ENCODE data around the gene KNDC1.

KNDC1 gene

GRCh38 chr10:133129859-133130495, 30.0 kb upstream of the KNDC1 start:
- Histone ChIP-seq H3K9me3 (no peaks in the 10 kb centered on the region), H3K4me3 (ENCODE audit: low read depth, low read length) (no peak overlapping the region), H3K36me3 (no peaks in the 10 kb centered on the region), H3K4me1 (no peaks in the 10 kb centered on the region), H3K27me3 (no peaks in the 10 kb centered on the region)
- DNase-seq = no peak
- TF ChIP-seq CTCF (IDR thresholded peaks at IDR 0.05; ENCODE audit: low read depth, low read length) = no peak

GRCh38 chr10:133130602-133131001, 29.4 kb upstream of the KNDC1 start:
- no peaks in the 10 kb centered on the region for H3K4me1 ChIP-seq
- H3K9me3 ChIP-seq = no peaks in the 10 kb centered on the region
- H3K4me3 ChIP-seq (ENCODE audit: low read depth, low read length) = no peak overlapping the region
- no peak for DNase-seq
- TF ChIP-seq CTCF (IDR thresholded peaks at IDR 0.05; ENCODE audit: low read depth, low read length) = no peak
- no peaks in the 10 kb centered on the region for H3K36me3 ChIP-seq
- H3K27me3 ChIP-seq = no peaks in the 10 kb centered on the region

GRCh38 chr10:133131053-133131452, 29.0 kb upstream of the KNDC1 start:
- no peaks in the 10 kb centered on the region for H3K4me1 ChIP-seq
- no peak overlapping the region for H3K4me3 ChIP-seq (ENCODE audit: low read depth, low read length)
- H3K36me3 ChIP-seq = no peaks in the 10 kb centered on the region
- no peak for TF ChIP-seq CTCF (IDR thresholded peaks at IDR 0.05; ENCODE audit: low read depth, low read length)
- H3K27me3 ChIP-seq = no peaks in the 10 kb centered on the region
- no peak for DNase-seq
- no peaks in the 10 kb centered on the region for H3K9me3 ChIP-seq

- no peaks in the 10 kb centered on the region for H3K36me3 ChIP-seq
- no peak overlapping the region for H3K4me3 ChIP-seq (ENCODE audit: low read depth, low read length)
- DNase-seq = no peak
- no peaks in the 10 kb centered on the region for H3K4me1 ChIP-seq
- no peaks in the 10 kb centered on the region for H3K27me3 ChIP-seq
- no peaks in the 10 kb centered on the region for H3K9me3 ChIP-seq
- TF ChIP-seq CTCF (IDR thresholded peaks at IDR 0.05; ENCODE audit: low read depth, low read length) = no peak
These were observed 28.1 kb upstream of the KNDC1 start for GRCh38 chr10:133131734-133132472.

GRCh38 chr10:133132473-133133291, 27.3 kb upstream of the KNDC1 start:
- Histone ChIP-seq H3K36me3 (no peaks in the 10 kb centered on the region), H3K4me1 (no peaks in the 10 kb centered on the region), H3K27me3 (no peaks in the 10 kb centered on the region), H3K4me3 (ENCODE audit: low read depth, low read length) (no peak overlapping the region), H3K9me3 (no peaks in the 10 kb centered on the region)
- no peak for TF ChIP-seq CTCF (IDR thresholded peaks at IDR 0.05; ENCODE audit: low read depth, low read length)
- no peak for DNase-seq

Measured in BE2C (cell line).